ENCODE measurements around the gene RPS17. TPM values are rescaled to one million over a fixed set of nuclear protein-coding genes. Genes with fewer than 3 reads are reported as not detected.
"Not testable (repeated sequence)": the region's sequence is repeated elsewhere in the genome, so short reads cannot be mapped to it uniquely, and the experiment has no call there.

Gene RPS17
- total RNA-seq, 2 experiments from 2014 or later, result 1,755 to 1,800 TPM

DNA sequence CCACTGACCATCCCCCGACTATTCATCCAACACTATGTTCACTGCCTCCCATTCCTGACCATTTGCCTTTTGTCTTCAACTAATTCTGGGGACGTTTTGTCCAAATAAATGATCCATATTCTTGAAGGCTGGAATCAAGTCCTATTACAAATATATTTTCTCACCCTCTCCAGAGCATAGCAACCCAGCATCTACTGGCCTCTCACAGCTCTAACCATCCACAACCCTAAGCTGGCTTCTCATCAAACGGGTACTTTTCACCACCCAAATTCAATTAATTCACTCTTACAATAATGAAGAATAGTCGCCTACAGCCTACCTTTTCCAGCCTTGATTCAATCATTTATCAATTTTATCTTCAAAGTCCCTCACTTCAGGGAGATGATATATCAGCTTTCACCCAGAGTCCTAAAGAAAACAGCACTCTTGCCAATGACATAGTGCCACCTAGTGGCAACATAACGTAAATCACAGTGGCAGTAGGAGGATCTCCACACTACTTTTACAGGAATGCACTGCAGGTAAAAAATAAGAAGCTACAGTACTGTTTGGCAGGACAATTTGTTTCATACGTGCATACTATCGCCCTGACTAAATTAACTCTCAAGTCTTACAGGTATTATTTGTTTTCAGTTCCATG lies 37.4 kb downstream of the RPS17 start:
- H3K27me3 Mint-ChIP-seq (ENCODE audit: low read depth); H3K36me3 Mint-ChIP-seq (ENCODE audit: low read depth); H3K4me3 Mint-ChIP-seq; POLR2A ChIA-PET; H3K27ac Mint-ChIP-seq; H3K4me1 Mint-ChIP-seq (ENCODE audit: low read depth); H3K9me3 Mint-ChIP-seq (ENCODE audit: insufficient read depth); CTCF ChIA-PET: not testable (repeated sequence)
- peak; percentile 42 for DNase-seq
- ATAC-seq, result peak; percentile 83

DNA sequence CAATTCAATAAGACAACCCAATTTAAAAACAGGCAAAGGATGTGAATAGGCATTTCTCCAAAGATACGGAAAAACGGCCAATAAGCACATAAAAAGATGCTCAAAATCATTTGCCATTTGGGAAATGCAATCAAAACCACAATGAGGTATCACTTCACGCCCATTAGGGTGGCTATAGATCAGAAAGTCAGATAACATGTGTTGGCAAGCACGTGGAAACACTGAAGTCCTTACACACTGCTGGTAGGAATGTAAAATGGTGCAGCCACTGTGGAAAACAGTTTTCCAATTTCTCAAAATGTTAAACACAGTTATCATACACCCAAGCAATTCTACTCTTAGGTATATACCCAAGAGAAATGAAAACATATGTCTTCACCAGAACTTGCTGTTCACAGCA lies 39.5 kb downstream of the RPS17 start:
- H3K9me3 Mint-ChIP-seq (ENCODE audit: insufficient read depth); H3K4me1 Mint-ChIP-seq (ENCODE audit: low read depth); CTCF ChIA-PET; H3K27ac Mint-ChIP-seq; ATAC-seq; H3K4me3 Mint-ChIP-seq; POLR2A ChIA-PET; H3K36me3 Mint-ChIP-seq (ENCODE audit: low read depth); H3K27me3 Mint-ChIP-seq (ENCODE audit: low read depth); DNase-seq: not testable (repeated sequence)

DNA sequence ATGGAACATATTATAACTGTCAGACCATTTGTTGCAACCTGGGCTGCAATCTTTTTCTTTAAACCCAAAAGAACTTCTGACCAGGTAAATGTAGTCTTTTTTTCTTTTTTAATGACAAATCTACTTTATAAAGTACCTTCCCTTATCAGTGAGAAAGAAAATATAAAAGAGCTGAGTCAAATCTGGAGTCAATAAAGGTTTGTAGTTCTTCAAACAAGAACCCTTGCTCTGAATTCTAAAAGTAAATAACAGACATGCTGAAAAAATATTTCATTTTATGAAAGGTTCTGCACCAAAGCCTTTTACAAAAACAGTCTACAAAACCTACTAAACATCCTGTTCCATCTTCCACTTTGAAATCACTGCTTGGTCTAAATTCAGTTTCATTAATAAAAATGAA lies 42.3 kb downstream of the RPS17 start:
- not testable (repeated sequence) for H3K27ac Mint-ChIP-seq; DNase-seq; H3K27me3 Mint-ChIP-seq (ENCODE audit: low read depth)

DNA sequence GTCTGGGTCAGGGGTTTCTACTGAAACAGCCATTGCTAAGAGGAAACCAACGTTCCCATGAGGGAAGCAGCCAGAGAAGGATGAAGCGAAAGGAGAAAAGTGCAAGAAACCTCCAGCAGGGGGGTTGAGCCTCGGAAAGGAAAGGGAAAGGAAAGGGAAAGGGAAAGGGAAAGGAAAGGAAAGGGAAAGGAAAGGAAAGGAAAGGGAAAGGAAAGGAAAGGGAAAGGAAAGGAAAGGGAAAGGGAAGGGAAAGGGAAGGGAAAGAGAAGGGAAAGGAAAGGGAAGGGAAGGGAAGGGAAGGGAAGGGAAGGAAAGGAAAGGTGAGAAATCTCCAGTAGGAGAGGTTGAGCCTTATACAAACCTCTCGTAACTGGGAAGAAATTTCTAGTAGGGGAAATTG lies 52.0 kb downstream of the RPS17 start:
- H3K4me3 Mint-ChIP-seq; H3K9me3 Mint-ChIP-seq (ENCODE audit: insufficient read depth); H3K4me1 Mint-ChIP-seq (ENCODE audit: low read depth); ATAC-seq; H3K36me3 Mint-ChIP-seq (ENCODE audit: low read depth); H3K27ac Mint-ChIP-seq; H3K27me3 Mint-ChIP-seq (ENCODE audit: low read depth); POLR2A ChIA-PET; CTCF ChIA-PET; DNase-seq: not testable (repeated sequence)

More for the DNA sequence above, 42.3 kb downstream of the RPS17 start:
- H3K9me3 Mint-ChIP-seq (ENCODE audit: insufficient read depth); H3K36me3 Mint-ChIP-seq (ENCODE audit: low read depth); POLR2A ChIA-PET; ATAC-seq; H3K4me1 Mint-ChIP-seq (ENCODE audit: low read depth); H3K4me3 Mint-ChIP-seq; CTCF ChIA-PET: not testable (repeated sequence)

DNA sequence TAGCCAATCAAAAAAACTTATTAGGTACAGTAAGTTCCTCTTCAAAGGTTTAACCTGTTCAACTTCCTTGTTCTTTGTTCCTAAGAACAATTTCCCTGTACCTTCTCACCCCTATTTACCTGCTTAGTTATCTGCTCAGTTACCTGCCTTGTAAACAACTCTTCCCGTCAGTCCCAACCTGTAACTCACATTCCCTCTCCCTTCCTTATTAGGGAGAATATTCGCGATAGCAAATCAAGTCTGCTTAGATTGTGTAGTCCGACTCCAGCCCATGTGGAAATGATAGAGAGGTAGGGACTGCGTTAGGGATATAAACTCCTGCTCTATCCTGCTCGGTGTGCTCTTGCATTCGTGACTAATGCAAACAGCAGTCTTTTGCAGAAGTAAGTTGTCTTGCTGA lies 53.2 kb downstream of the RPS17 start:
- H3K27me3 Mint-ChIP-seq (ENCODE audit: low read depth); DNase-seq; H3K4me3 Mint-ChIP-seq; ATAC-seq; H3K36me3 Mint-ChIP-seq (ENCODE audit: low read depth); H3K27ac Mint-ChIP-seq; POLR2A ChIA-PET; CTCF ChIA-PET; H3K4me1 Mint-ChIP-seq (ENCODE audit: low read depth); H3K9me3 Mint-ChIP-seq (ENCODE audit: insufficient read depth): not testable (repeated sequence)

Other genes starting within 250 kb of the RPS17 start
- under 1 TPM; 0.83 to 0.84 TPM for gene GOLGA6L10, start 191.0 kb downstream of the RPS17 start, total RNA-seq
- gene GOLGA6L9, start 110.6 kb downstream of the RPS17 start, total RNA-seq, result 1 to 10 TPM; 2.1 to 2.3 TPM
- gene CPEB1, start 106.9 kb upstream of the RPS17 start, total RNA-seq, result under 1 TPM; 0.18 to 0.29 TPM
- not detected for gene AP3B2, start 169.4 kb upstream of the RPS17 start, total RNA-seq